ENCODE measurements around the gene SGTA. TPM values are rescaled to one million over a fixed set of nuclear protein-coding genes. Genes with fewer than 3 reads are reported as not detected.

The SGTA gene
- total RNA-seq, 1 donor from 2014 or later = 29.8 TPM

GRCh38 chr19:2811735-2812413 lies 28.8 kb upstream of the SGTA start:
- H3K4me3 ChIP-seq = no peak overlapping the region
- no peaks in the 10 kb centered on the region for H3K4me1 ChIP-seq
- H3K27me3 ChIP-seq = no peaks in the 10 kb centered on the region
- no peak overlapping the region for H3K27ac ChIP-seq
- intact Hi-C loops (cut with DNase I) = no loop called here
- no peak for TF ChIP-seq CTCF (IDR thresholded peaks at IDR 0.05)
- no peaks in the 10 kb centered on the region for H3K9me3 ChIP-seq
- no peak for DNase-seq (ENCODE audit: low spot score in 2 of 2)
- peaks cover 37 to 44% of the 10 kb centered on the region in 2 donors for H3K36me3 ChIP-seq

- Histone ChIP-seq H3K9me3 (no peaks in the 10 kb centered on the region), H3K27ac (no peak overlapping the region), H3K27me3 (no peaks in the 10 kb centered on the region), H3K4me1 (no peaks in the 10 kb centered on the region), H3K36me3 (peaks cover 41 to 44% of the 10 kb centered on the region in 2 donors), H3K4me3 (no peak overlapping the region)
- TF ChIP-seq CTCF (IDR thresholded peaks at IDR 0.05) = no peak
- no peak for DNase-seq (ENCODE audit: low spot score in 2 of 2)
- intact Hi-C loops (cut with DNase I) = no loop called here
These were observed 28.2 kb upstream of the SGTA start for GRCh38 chr19:2811221-2811722.

GRCh38 chr19:2810141-2811091 lies 27.3 kb upstream of the SGTA start:
- no peak for TF ChIP-seq CTCF (IDR thresholded peaks at IDR 0.05)
- H3K4me3 ChIP-seq = no peak overlapping the region
- H3K27me3 ChIP-seq = no peaks in the 10 kb centered on the region
- H3K4me1 ChIP-seq = no peaks in the 10 kb centered on the region
- H3K27ac ChIP-seq = no peak overlapping the region
- peaks cover 43 to 44% of the 10 kb centered on the region in 2 donors for H3K36me3 ChIP-seq
- no peaks in the 10 kb centered on the region for H3K9me3 ChIP-seq
- intact Hi-C loops (cut with DNase I) = no loop called here
- DNase-seq (ENCODE audit: low spot score in 2 of 2) = no peak

GRCh38 chr19:2809387-2810140 lies 26.5 kb upstream of the SGTA start:
- Histone ChIP-seq H3K36me3 (peaks cover 44 to 51% of the 10 kb centered on the region in 2 donors), H3K27me3 (no peaks in the 10 kb centered on the region), H3K27ac (no peak overlapping the region), H3K4me3 (no peak overlapping the region), H3K9me3 (no peaks in the 10 kb centered on the region), H3K4me1 (no peaks in the 10 kb centered on the region)
- no peak for TF ChIP-seq CTCF (IDR thresholded peaks at IDR 0.05)
- no peak for DNase-seq (ENCODE audit: low spot score in 2 of 2)
- intact Hi-C loops (cut with DNase I) = no loop called here

- intact Hi-C loops (cut with DNase I) = no loop called here
- no peaks in the 10 kb centered on the region for H3K4me1 ChIP-seq
These were observed 25.3 kb upstream of the SGTA start for GRCh38 chr19:2808129-2808941.

More at GRCh38 chr19:2808129-2808941, 25.3 kb upstream of the SGTA start:
- no peak for DNase-seq (ENCODE audit: low spot score in 2 of 2)
- Histone ChIP-seq H3K36me3 (peaks cover 44 to 54% of the 10 kb centered on the region in 2 donors), H3K4me3 (no peak overlapping the region), H3K27me3 (no peaks in the 10 kb centered on the region), H3K27ac (no peak overlapping the region), H3K9me3 (no peaks in the 10 kb centered on the region)
- no peak for TF ChIP-seq CTCF (IDR thresholded peaks at IDR 0.05)

Measured in ascending aorta (tissue), 2 donors.